ENCODE data around the gene MTHFD1.

Gene MTHFD1

DNA sequence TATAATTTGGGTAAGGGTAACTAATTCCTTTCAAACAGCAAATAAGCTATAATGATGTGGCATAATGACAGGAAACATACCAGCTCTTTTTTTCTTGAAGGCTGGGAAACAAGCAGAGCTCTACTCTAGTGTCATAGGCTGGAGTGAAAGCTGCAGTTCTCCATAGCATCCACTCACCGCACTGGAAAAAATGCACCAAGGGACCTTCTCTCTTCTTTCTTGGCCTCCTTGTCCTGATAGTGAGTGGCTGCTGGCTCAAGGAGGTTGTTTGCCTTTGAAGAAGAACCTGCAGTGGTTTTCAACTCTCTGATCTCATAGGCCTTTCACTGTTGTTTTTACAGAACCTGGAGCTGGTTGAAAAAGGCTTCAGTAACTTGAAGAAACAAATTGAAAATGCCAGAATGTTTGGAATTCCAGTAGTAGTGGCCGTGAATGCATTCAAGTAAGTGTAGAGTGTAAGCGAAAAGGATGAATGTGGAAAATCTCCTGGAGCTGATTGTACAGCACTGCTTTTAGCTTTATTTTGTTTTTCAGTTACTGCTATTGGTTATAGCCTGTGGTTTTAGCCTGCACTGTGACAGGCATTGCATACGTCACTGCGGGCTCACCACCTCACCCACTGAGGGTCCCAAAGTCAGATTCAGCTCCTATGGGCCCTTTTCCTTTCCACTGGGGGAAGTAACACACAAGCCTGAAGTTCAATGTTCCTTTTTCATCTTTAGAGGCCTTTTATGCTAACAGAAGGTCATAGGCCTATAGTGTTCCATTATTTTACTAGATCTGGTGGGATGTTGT, 59.9 kb downstream of the MTHFD1 start:
- DNase-seq (ENCODE audit: low spot score): no peak

DNA sequence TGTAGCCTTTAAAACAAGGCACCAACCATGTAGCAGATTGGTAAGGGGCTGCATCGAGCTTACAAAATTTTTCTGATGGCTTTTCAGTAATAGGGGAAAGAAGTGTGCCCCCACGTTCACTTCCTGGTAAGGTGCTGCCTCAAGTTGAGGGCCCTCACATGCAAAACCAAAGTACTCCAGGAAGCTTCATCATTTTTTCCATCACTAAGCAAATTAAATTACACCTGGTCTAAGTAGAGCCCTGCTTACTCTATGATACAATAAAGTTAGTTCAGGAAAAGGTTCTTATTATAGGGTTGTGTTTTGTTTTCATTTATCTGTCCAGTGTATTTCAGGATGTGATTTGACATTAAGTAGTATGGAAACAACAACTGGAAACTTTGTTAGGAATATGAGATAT, 62.1 kb downstream of the MTHFD1 start:
- no peak for DNase-seq (ENCODE audit: low spot score)

DNA sequence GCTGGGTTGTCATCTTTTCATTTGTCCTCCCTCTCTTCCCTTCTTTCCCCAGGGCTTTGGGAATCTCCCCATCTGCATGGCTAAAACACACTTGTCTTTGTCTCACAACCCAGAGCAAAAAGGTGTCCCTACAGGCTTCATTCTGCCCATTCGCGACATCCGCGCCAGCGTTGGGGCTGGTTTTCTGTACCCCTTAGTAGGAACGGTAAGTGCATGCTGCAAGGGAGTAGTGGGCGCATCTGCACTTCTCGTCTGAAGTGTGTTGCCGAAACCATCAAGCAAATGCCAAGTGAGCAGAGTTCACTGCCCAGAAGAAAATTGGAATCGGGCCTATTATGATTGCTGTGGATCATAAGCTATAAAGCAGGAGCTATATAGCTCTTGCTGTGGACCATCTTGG, 66.5 kb downstream of the MTHFD1 start:
- DNase-seq (ENCODE audit: low spot score): no peak

DNA sequence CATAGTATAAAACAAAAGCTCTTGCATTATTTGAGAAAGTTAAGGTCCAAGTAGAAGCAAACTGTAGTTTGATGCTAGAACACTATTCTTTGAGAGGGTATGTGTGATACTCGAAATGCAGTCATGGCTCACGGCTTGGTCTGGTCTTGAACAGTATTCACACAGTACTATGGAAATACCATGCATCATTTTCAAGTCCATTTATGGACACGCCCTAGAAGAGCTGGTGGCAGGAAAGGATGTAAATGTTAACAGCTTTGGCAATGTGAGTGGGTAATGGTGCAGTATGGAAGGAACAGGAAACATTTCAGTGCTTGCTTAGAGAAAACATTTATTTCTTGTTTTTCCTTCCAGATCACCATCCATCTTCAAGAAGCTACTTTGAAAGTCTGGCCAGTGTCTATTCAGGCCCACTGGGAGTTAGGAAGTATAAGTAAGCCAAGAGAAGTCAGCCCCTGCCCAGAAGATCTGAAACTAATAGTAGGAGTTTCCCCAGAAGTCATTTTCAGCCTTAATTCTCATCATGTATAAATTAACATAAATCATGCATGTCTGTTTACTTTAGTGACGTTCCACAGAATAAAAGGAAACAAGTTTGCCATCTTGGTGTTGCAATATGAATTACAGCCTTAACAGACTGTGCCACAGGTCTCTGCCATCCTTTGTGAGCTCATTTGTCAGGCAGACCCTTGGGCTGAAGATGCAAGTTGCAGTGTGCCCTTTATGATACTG, 71.4 kb downstream of the MTHFD1 start:
- no peak for DNase-seq (ENCODE audit: low spot score)

DNA sequence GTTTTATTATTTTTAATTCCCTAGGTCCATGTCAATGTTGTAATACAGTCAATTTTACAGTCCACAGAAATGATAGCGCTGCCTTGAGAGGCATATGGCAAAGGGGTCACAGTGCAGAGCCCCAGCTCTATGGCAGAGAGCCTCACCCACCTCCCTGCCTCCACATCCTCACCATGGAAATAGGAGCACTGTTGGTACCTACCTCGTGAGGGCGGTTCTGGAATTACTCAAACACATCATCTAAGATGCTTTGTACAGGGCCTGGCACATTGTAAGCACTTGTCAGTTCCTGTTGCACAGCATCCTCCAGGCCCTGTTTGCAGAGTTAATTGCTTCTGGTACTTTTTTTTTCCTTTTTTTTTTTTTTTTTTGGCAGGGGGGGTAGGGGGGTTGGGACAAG, 73.1 kb downstream of the MTHFD1 start:
- no peak for DNase-seq (ENCODE audit: low spot score)

DNA sequence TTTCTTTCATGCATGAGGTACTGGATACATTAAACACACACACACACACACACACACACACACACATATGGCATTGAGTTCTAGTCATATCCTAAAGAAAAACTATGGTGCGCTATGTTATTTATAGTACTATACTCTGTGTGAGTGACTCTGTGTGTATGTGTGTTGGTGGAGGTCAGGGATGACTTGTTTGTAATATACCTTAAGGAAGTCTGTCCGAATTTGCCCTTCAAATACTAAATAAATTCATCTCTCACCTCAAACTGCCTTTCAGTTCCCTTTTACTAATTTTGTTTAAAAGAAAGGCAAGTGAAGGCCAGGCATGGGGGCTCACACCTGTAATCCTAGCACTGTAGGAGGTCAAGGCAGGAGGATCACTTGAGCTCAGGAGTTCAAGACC, 75.0 kb downstream of the MTHFD1 start:
- DNase-seq (ENCODE audit: low spot score): no peak

DNA sequence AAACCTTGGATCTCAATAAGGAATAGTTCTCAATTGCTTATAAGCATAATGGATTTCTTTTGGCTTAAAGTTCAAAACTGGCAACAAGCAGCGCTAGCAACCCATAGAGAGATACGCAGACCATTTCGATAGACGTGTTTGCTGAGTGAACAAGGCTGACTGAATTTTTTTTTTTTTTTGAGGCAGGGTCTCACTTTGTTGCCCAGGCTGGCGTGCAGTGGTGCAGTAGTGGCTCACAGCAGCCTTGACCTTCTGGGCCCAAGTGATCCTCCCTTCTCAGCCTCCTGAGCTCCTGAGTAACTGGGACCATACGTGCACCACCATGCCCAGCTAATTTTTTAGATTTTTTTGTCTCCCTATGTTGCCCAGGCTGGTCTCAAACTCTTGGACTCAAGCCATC, 75.7 kb downstream of the MTHFD1 start:
- DNase-seq (ENCODE audit: low spot score): no peak

DNA sequence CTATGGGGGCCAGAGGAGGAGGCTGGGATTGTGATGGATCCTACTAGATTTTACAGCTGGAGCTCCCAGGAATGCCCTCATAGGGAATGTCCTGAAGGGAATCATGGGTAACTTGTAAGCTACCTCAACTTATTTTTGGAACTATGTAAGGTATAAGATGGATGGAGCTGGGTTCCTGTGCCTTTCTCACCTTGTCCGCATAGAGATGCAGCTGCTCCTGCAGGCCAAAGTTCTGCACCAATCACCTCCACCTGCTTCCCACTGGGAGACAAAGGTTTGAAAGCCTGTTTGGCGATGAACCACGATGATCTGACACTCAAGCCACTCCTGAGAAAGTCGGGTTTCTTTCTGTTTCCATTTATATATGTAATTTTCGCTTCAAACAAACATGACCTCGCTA, 76.5 kb downstream of the MTHFD1 start:
- DNase-seq (ENCODE audit: low spot score): no peak

DNA sequence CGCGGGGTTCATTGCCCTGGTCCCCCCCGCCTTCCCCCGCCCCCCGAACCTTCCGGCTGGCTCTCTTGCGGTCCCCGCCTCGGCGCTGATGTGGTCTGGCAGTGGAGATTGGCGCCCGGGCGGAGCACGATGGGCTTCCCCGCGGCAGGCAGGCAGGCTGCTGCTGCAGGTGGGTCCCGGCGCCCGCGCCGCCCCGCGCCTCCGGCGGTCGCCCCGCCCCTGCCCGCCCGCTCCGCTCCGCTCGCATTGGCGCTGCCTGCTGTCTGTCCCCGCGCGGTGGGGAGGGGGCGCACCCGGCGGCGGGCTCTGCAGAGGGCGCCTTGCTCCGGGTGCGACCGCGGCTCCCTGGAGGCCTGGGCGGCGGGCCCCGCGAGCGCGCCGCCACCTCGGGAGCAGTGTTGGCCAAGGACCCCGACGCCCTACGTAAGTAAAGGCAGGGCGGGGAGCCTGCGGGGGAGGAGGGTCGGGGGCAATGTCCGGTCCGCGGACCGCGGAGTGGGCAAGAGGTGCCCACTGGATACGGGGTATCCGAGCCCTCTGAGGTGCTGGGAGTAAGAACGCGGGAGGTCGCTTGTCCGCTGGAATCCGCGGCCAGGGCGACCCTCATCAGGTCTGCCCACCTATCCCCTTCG, 77.2 kb downstream of the MTHFD1 start, which contains the start of gene AKAP5:
AKAP5 (plus strand) TSS at position 309 of the 632 bp plus-strand sequence. CDS start 2,896 bp downstream, outside the sequence.
- DNase-seq (ENCODE audit: low spot score): peak; percentile 53

DNA sequence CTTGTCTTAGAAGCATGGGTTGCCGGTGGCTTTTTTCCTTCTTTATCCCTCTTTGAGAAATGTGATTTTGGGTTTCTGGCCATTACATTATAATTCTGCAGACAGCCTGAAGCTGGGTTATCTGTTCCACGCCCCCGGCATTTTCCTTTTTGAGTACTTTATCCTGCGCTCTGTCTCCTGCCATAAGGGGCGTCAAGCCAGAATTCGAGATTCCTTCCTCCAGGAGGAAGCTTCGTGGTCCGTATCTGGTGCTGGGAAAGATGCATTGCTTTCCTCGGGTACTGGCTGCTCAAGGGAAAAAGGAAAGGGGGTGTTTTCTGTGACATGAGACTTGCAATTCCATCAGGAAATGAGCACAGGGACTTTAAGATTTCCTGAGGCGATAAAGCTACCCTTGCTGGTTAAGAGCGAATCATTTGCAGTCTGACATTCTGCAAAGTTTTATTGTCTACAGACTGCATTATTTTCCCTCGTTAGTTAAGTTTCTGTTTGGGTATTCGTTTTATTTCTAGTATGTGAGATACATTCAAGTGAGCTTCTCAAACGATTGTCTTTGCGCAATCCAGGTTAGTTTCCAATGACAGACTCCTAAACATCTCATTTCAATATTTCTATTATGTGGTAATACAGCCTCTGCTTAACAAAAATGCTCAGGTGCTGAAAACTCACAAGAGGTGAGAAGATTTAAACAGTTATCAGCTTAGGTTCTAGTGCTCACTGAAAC, 77.8 kb downstream of the MTHFD1 start:
- no peak for DNase-seq (ENCODE audit: low spot score)

DNA sequence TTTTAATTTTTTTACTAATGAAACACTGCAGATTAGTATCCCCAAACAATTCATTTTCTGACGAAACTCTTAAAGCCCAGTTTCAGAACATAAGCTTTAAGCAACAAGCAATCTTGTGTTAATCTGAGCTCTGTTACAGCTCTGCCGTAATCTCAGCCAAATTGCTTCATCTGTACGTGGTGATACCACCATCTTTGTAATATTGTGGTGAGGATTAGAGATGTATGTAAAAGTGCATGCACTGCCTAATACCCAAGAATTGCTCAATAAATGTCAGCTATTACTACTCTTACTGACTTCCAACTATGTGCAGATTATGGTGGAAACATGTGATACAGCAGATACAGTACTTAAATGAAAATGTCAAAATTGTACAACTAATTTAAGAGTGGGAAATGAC, 78.9 kb downstream of the MTHFD1 start:
- no peak for DNase-seq (ENCODE audit: low spot score)

DNA sequence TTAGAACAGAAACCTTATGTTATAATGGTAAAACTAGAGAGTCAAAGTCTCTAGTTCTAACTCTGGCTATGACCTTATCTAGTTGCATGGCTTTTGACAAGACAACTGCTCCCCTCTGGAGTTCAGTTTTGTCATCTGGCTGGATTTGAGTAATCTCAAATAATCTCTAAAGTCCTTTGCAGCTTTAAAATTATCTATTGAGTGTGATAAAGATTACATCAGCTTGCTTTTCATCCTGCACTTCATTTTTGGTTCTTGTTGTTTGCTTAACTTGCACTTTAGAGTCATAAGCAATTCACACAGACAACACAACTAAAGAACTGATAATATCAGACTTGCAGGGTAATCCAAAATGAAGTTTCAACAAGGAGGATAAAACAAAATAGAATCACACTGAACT, 79.4 kb downstream of the MTHFD1 start:
- DNase-seq (ENCODE audit: low spot score): no peak

DNA sequence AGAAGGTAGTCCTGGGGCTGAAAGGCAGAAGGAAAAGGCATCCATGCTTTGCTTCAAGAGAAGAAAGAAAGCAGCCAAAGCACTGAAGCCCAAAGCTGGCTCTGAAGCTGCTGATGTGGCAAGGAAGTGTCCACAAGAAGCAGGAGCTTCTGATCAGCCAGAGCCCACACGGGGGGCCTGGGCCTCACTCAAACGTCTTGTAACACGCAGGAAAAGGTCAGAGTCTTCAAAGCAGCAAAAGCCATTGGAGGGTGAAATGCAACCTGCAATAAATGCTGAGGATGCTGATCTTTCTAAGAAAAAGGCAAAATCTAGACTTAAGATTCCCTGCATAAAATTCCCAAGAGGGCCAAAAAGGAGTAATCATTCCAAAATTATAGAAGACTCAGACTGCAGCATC, 80.3 kb downstream of the MTHFD1 start:
- DNase-seq (ENCODE audit: low spot score): no peak

DNA sequence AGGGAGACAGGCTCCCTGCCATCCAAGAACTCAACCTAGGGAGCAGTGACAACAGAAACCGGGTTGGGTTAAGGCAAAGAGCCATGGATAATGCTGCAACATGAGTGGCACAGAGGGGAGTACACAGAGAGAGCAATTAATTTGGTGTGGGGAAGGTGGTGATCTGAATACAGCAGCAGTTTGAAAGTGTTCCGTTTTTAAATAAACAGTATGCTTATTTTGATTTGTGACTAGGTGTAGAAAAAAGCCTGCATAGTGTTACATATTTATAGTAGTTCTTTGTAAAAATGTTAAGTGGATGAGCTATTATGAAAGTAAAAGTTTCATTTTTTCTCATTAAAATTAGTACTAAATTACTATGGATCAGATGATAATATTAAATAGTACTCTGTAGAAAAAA, 85.9 kb downstream of the MTHFD1 start:
- no peak for DNase-seq (ENCODE audit: low spot score)

DNA sequence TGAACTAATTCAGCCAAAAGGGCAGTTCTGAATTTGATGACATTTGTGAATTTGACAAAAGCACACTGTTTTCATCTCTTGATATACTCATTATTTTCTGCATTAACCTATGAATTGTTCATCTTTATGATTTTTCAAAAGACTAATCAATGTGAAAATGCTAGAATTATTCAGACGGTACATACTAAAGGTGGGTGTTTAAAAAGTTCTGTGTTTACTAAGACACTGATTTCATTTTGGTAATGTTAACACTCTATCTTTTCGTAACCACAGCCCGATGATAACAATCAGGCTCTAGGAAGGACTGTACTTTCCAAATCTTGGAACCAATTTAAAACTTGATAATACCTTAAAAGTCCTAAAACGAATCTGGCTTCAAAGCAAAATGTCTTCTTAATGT, 86.5 kb downstream of the MTHFD1 start:
- no peak for DNase-seq (ENCODE audit: low spot score)

DNA sequence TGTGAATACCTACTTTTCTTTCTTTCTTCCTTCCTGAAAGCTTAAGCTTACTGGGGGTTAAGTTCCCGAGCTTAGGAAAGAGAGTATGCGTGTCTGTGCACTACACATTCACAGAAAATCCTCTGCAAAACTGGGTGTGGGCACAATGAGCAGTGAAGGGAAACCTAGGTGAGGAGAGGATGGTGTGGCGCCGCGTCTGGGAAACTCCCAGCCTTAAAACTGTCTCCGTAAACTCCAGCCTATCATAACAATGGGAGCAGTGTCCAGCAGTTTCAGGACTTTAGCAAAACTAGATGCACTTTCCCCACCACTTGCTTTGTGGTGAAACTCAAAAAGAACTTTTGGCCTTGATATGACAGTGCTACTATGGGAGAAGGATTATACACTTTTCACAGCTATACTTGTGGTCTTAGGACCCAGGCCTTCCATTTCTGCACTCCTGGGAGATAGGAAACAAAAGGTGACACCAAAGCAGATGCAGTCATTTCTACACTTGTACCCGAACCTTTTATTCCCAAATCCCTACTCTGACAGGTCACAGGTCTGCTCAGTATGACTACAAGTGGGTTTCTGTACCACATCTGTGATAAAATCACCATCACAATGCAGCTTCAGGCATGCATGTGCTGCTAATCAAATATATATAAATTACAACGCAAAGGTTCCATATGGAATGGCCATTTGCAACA, 87.6 kb downstream of the MTHFD1 start:
- no peak for DNase-seq (ENCODE audit: low spot score)

DNA sequence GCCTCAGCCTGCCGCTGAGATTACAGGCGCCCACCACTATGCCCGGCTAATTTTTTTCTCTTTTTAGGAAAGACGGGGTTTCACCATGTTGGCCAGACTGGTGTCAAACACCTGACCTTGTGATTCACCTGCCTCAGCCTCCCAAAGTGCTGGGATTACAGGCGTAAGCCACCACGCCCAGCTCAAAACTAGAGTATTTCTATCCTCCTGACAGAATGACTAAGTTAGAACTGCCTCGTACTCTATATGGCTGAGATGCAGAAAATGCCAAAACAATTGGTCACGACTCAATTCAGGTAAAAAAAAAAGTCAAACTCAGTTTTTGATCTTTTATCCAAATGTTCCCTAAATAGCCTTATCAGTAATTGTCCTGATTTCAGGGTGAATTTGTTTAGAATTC, 88.3 kb downstream of the MTHFD1 start:
- no peak for DNase-seq (ENCODE audit: low spot score)

DNA sequence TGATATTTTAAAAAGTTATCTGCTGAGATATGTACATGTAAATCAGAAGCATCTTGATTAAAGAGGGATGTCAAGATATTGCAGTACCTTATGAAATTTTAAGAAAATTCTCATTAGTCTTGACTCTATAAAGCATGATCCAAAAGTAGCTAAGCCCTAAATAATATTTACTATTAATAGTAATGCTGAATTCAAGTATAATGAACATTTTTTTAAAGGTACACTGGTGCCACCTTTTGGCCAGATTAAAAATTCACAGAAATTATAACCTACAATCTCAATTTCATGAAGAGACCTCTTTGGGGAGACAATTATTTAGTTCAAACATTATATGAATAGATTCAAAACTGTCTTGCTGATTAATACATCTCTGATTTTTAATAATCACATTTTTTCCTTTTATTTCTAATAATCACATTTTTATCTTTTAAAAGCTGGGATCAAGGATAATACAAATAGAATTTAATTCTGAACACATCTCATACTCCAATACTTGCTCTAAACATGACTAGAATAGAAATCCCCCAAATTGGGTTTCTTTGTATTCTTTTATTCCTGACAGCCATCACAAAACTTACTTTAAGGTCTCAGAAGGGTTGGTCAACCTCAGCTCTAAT, 90.6 kb downstream of the MTHFD1 start:
- peak; percentile 48 for DNase-seq (ENCODE audit: low spot score)

DNA sequence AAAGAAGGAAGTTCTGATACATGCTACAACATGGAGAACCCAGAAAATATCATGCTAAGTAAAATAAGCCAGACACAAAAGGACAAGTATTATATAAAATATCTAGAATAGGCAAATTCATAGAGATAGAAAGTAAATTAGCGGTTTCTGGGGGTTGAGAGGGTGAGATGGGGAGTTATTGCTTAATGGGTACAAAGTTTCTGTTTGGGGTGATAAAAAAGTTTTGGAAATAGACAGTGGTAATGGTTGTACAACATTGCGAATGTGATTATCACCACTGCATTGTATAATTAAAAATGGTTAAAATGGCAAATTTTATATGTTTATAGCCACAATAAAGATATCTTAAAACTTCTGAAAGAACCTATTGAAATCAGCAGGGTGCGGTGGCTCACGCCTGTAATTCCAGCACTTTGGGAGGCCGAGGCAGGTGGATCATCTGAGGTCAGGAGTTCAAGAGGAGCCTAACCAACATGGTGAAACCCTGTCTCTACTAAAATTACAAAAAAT, 100.5 kb downstream of the MTHFD1 start:
- DNase-seq (ENCODE audit: low spot score): no peak

DNA sequence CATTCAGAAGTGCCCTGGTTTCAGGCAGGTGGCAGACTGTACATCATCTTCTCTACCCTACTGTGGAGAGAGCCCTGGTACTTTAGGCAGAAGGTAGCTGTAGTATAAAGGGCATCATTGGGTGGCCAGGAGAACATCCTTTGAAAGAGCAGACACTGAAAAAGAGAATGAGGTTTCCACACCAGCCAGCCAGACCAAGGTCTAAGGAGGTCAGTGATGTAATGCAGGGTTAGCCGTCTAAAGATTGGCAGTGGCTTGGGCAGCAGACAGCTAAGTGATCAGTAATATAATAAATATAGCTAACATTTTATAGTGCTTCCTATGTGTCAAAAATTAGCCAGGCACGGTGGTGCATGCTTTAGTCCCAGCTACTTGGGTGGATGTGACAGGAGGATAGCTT, 103.5 kb downstream of the MTHFD1 start:
- DNase-seq (ENCODE audit: low spot score): no peak

DNA sequence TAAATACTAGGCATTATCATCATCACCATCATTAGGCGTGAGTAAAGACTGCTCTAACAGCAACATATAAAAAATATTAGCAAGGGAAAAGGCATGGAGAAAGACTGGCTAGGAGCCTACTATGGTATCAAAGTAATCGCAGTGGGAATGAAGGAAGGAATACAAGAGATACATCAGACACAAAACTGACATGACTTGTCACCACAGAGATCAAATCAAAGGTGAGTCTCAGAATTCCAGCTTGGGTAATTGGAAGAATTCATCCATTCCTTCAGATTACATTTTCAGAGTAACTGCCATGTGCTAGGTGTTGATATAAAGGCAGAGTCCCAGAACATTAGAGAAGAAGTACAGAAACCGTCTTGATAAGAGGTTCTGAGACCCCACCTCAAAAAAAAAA, 105.3 kb downstream of the MTHFD1 start:
- DNase-seq (ENCODE audit: low spot score): no peak
